ENCODE data around the gene ITPKB.
"Not testable (repeated sequence)": the region's sequence is repeated elsewhere in the genome, so short reads cannot be mapped to it uniquely, and the experiment has no call there.

Gene ITPKB

DNA sequence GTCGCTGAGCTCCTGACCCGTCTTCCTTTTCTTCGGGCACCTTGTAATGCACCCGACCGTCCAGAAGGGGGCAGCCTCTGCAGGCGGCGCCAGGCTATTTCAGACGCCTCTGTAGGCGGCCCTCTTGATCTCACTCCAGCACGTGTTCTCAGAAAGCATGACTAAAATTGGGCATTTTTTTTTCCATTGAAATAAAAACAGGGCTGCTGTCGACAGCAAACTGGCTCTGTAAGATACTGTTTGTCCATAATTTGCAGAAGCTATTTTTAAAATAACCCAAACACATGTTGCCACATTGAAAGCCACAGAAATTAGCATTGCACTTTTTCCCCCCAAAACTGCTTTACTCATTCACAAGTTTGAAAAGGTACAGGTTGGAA is 112.5 kb downstream of the ITPKB start:
- DNase-seq (ENCODE audit: low read depth) = peak; percentile 78
- TF ChIP-seq, protein P1, sequence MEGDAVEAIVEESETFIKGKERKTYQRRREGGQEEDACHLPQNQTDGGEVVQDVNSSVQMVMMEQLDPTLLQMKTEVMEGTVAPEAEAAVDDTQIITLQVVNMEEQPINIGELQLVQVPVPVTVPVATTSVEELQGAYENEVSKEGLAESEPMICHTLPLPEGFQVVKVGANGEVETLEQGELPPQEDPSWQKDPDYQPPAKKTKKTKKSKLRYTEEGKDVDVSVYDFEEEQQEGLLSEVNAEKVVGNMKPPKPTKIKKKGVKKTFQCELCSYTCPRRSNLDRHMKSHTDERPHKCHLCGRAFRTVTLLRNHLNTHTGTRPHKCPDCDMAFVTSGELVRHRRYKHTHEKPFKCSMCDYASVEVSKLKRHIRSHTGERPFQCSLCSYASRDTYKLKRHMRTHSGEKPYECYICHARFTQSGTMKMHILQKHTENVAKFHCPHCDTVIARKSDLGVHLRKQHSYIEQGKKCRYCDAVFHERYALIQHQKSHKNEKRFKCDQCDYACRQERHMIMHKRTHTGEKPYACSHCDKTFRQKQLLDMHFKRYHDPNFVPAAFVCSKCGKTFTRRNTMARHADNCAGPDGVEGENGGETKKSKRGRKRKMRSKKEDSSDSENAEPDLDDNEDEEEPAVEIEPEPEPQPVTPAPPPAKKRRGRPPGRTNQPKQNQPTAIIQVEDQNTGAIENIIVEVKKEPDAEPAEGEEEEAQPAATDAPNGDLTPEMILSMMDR (IDR thresholded peaks at IDR 0.05; ENCODE audit: low read length, missing control alignments) = peak; percentile 97
- no peak overlapping the region for H3K4me3 ChIP-seq (replicated peaks; ENCODE audit: low read depth, low read length)

DNA sequence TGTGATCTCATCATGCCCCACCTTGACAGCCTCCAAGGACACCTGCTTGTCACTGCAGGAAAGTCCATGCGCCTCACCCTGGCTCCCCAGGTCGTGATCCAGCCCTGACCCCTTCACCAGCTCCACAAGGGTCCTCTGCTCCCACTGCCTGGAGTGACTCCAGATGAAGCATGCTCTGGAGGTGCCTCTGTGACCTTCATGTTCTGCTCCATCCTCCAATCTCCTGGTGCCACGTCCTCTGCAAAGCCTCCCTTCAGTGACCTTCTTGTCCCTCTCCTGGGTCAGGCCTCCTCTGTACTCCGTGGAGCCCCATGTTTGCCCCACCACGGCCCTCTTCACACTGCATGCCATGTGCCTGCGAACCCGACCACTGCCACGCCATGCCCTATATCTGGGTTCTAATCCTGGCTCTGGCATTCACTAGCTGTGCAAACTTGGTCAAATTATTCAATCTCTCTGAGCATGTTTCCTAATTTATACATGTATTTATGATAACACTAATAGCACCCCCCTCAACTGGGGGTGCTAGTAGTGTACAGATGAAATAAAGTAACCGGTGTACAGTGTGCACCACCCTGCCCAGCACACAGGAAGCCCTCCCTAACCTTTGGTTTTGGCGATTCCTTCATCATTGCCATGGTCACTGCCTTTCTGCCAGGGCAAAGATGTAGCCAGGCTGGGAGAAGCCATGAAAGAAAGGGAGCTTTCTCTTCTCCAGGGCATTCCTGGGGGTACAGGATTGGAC is 113.1 kb downstream of the ITPKB start:
- H3K4me3 ChIP-seq (replicated peaks; ENCODE audit: low read depth, low read length) = no peak overlapping the region
- DNase-seq (ENCODE audit: low read depth) = no peak

DNA sequence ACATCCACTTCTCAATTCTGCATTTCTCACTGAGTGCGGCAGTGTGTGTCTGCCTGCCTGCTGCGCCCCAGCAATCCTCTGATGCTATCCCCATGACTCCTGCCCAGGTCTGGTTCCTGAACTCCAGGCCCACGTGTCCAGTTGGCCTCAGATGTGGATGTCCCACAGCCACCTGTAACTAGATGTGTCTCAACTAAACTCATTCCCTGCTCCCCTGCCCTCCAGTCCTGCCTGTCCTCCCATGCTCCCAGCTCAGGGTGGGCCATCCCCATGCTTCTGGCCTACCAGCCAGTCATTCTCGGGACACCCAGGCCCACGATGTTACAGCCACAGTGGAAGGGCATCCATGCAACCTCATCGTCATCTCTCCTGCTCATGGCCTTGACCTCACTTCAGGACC is 113.8 kb downstream of the ITPKB start:
- DNase-seq (ENCODE audit: low read depth) = no peak

More for the DNA sequence above, 113.1 kb downstream of the ITPKB start:
- TF ChIP-seq, protein P1 (IDR thresholded peaks at IDR 0.05; ENCODE audit: low read length, missing control alignments) = no peak

DNA sequence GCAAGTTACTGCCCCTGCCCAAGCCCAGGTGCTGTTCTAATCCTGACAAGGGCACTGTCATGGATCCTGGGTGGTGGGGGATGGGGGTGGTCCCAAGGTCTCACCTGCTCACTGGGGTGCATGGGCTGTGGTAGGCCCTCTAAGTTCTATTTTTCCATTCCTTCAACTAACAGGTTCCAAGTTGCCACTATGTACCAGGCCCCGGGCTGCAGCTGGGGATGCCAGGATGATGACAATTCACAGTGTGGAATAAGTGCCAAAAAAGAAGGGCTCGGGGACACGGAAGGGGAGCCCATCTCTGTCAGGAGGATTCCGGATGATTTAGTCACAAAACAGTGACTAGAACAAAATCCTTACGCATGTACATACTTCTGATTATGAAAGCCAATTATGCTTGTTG is 114.6 kb downstream of the ITPKB start:
- DNase-seq (ENCODE audit: low read depth) = no peak
- no peak overlapping the region for H3K4me3 ChIP-seq (replicated peaks; ENCODE audit: low read depth, low read length)
- TF ChIP-seq, protein P1 (IDR thresholded peaks at IDR 0.05; ENCODE audit: low read length, missing control alignments) = no peak

More for the DNA sequence above, 113.8 kb downstream of the ITPKB start:
- no peak overlapping the region for H3K4me3 ChIP-seq (replicated peaks; ENCODE audit: low read depth, low read length)
- TF ChIP-seq, protein P1 (IDR thresholded peaks at IDR 0.05; ENCODE audit: low read length, missing control alignments) = no peak

DNA sequence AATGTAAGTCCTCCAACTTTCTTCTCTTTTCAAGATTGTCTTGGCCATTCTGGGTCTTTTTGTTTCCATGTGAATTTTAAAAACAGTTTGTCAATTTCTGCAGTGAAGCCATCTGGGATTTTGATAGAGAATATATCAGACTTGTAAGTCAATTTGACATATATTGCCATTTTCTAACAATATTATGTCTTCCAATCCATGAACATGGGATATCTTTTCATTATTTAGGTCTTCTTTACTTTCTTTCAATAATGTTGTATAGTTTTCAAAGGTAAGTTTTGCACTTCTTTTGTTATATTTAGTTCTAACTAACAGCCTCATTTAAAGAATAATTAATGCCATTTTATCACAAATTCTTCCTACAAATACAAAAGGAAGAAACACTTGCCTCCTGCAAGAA is 117.1 kb downstream of the ITPKB start:
- no peak overlapping the region for H3K4me3 ChIP-seq (replicated peaks; ENCODE audit: low read depth, low read length)
- no peak for DNase-seq (ENCODE audit: low read depth)
- TF ChIP-seq, protein P1 (IDR thresholded peaks at IDR 0.05; ENCODE audit: low read length, missing control alignments) = no peak

DNA sequence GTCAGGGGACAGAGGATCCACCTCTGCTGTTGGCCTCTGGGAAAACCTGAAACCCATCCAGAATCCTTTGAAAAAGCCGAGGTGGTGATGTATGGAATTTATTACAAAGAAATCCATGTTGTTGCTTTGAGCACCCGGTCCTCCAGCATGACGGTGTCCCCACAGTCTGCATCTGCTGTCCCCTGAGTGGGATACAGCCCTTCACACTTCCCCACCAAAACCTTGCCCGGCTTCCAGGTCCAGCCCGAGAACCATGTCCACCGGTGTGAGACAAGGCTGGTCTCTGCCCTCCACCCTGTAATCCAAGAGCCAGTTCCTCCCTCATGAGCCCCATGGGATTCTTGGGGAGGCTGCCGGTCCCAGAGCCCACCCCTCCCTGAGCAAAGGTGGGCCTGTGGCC is 120.1 kb downstream of the ITPKB start:
- no peak overlapping the region for H3K4me3 ChIP-seq (replicated peaks; ENCODE audit: low read depth, low read length)
- TF ChIP-seq, protein P1 (IDR thresholded peaks at IDR 0.05; ENCODE audit: low read length, missing control alignments) = no peak
- DNase-seq (ENCODE audit: low read depth) = no peak

DNA sequence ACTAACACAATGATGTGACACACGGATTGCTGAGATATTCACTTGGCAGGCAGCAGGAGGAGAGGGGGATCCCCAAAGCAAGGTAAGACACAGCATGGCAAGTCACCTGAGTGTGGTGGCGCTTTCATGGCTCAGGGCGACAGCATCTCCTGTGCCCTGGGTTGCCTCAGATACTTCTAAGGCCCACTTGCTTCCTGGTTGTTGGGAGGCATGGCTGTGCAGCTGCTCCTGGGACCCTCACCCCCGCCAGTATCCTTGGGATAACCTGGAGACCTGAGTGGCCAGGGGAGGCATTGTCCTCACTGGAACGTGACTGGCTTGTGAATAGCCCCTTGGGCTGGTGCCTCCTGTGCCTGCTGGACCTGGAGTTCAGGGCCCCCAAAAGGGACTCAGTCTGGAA is 120.7 kb downstream of the ITPKB start:
- H3K4me3 ChIP-seq (replicated peaks; ENCODE audit: low read depth, low read length) = no peak overlapping the region
- no peak for DNase-seq (ENCODE audit: low read depth)
- TF ChIP-seq, protein P1 (IDR thresholded peaks at IDR 0.05; ENCODE audit: low read length, missing control alignments) = no peak

DNA sequence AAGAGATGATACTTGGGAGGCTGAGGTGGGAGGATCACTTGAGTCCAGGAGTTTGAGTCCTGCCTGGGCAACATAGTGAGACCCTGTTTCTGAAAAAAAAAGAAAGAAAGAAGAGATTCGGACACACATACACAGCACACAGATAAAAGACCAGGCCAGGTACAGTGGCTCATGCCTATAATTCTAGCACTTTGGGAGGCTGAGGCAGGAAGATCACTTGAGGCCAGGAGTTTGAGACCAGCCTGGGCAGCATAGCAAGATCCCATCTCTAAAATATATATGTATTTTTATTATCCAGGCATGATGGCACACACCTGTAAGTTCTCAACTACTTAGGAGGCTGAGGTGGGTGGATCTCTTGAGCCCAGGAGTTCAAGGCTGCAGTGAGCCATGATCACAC is 121.4 kb downstream of the ITPKB start:
- not testable (repeated sequence) for H3K4me3 ChIP-seq (replicated peaks; ENCODE audit: low read depth, low read length); DNase-seq (ENCODE audit: low read depth)
